Renal cortex interstitium (tissue), 11 donors: ENCODE data around the gene PIAS2. TPM values are rescaled to one million over a fixed set of nuclear protein-coding genes. Genes with fewer than 3 reads are reported as not detected.

Experiments
- DNase-seq, 11 donors: peaks; one replicate each; pipeline ENCODE4 v3.0.0-alpha.2; 2013; ENCODE audit warnings: low read depth in 9 of 11, low spot score in 4 of 11; ENCODE audit errors: extremely low read depth in 1 of 11
- polyA plus RNA-seq, 3 donors: library from polyadenylated mRNA; unstranded; fragments of 120-200 nt; gene quantifications; one replicate each; pipeline ENCODE4 v1.2.1, GENCODE V29; 2013; ENCODE audit not compliant: insufficient read length in 3 of 3

The PIAS2 gene
- polyA plus RNA-seq, 3 donors, result 24.4 to 27.7 (median 27.5) TPM

DNA sequence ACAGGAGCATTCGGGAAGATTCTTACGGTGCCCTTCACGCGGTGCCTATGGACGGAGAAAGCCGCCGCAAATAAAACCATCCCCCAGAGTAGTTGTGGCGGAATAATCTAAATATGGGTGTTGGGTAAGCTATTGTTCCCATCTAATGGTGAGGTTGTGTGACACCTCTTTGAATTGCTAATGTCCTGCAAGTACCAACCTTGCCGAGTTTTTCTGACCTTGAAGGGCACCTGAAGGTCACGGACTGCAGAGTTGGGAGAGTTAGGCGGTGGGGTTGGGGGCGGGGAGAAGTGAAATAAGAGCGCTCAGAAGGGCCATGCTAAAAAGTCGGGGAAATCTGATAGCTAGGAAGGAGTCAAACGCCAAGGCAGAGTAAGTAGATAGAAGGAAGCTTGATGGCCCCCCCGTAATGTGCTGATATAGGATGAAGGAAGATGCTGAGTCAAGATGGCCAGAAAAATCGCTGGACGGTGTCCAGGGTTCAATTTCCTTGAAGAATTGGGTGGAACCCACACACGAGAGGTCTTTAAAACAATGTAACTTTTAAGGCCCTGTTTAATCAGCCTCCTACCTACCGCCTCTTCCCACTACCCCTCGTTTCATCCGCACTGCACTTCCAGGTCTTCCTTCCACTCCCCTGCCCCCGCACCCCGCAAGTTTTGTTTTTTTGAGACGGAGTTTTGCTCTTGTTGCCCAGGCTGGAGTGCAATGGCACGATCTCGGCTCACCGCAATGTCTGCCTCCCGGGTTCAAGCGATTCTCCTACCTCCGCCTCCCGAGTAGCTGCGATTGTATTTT is 695 bp upstream of the PIAS2 start:
- DNase-seq, result peak in 9 of 11 donors; percentile 28 to 64 (median 48)

DNA sequence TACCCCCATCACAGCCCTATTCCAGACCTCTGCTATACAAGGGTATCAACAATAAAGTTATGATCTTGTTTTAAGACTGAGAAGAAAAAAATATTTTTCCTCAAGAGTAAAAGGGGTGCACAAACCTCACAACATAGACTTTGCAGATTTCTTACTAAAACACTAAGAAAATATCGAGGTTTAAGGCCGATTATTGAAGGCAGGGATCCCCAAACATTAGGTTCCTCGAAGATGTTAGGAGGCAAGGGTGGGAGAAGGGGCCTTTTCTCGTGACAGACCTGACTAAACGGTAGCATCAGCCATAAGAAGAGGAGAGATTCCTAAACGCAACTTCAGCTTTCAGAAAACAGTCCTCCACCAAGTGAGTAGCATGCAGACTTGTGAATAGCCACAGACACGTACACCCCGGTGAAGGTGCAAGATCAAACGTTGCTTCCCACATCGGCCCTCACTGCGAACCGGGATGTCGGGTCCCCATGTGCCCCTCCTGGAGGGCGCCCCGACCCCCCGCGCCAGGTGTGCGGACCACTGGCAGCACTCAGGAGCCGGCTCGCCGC is 678 bp downstream of the PIAS2 start:
- DNase-seq, result peak in 5 of 11 donors; percentile 13 to 46 (median 33)

DNA sequence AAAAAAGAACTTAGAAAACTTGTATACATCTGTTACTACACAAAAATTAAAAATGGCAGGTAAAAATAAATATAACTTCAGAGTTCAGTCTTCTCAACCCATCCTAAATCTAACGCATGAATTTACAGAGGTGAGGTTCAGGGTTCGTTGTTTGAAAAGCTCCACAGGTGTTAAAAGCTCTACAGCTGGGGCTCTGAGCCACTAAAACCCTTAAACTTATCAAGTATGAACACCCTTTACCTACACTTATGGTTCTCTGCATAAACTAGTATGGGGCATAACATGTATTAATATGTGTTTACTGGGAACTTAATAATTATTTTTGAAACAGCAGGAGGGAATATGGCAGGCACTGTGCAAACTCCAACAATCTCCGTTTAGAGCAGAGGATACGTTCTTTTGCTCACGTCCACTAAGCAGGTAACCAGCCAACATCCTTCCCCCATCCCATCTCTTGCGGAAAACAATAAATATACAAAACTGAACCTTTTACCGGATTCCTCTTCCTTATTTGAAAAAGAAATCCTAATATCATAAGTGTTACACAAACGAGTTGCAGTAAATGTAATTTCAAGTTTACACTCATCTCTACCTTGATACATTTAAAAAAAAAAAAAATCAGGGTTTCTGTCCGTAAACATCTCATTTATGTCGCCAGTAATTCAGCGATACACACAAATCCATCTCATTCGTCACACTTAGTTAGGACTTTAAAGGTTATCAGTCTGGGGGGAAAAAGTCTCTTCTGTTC is 1.3 kb downstream of the PIAS2 start:
- peak in 1 of 11 donors; percentile 3 for DNase-seq

GRCh38 chr18:46910856-46911255 is 6.5 kb downstream of the PIAS2 start:
- DNase-seq, result no peak

- DNase-seq, result no peak
These were observed 7.8 kb downstream of the PIAS2 start for GRCh38 chr18:46909497-46909896.

DNA sequence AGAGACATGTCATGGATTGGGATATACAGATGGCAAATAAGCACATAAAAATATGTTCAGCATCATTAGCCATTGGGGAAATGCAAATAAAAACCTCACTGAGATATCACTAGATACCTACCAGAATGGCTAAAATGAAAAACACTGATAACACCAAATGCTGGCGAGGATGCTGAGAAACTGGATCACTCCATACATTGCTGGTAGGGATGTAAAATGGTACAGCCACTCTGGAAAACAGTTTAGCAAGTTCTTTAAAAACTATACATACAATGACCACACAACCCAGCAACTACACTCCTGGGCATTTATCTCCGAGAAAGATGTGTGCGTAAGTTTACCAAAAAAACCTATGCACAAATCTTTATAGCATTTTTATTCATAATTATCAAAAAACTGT is 13.9 kb downstream of the PIAS2 start:
- no peak for DNase-seq

- DNase-seq, result peak in 1 of 11 donors; percentile 4
These were observed 17.9 kb downstream of the PIAS2 start for GRCh38 chr18:46899274-46899948.

DNA sequence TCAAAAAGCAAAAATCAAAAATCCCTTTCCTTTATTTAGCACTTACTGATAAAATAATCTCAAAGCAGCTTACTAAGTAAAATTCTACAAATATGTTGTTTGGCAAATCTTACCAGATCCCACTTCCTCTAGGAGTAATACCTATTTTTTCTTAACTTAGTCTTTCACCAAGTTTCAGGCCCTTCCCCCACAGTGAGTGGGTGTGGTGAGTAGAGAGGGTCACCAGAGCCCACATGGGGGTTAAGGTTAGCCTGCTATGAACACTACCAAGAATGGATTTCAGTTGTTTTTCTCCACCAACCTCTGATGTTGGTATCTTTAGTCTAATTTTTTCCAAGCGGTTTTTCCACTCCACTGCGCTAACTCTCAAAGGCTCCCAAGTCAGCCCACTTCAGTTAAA is 23.2 kb downstream of the PIAS2 start:
- no peak for DNase-seq

DNA sequence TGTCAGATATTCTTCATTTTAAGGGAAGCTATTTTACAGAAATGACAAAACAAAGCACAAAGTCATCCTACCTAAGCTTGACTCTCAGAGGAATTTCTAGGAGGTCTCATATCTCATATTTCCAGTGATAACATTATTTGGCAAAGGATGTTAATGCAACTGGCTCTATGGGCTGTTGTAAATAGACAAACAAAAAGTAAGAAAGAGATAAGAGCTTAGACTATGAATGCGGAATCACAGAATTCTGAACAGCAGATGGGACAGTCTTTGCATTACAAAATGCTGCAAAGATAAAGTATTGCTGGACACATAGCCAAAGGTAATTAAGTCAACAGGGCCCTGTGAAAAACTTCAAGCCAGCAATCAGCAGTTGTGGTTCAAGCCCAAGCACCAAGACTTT is 23.9 kb downstream of the PIAS2 start:
- DNase-seq, result no peak

GRCh38 chr18:46892842-46893241 is 24.5 kb downstream of the PIAS2 start:
- DNase-seq, result no peak

DNA sequence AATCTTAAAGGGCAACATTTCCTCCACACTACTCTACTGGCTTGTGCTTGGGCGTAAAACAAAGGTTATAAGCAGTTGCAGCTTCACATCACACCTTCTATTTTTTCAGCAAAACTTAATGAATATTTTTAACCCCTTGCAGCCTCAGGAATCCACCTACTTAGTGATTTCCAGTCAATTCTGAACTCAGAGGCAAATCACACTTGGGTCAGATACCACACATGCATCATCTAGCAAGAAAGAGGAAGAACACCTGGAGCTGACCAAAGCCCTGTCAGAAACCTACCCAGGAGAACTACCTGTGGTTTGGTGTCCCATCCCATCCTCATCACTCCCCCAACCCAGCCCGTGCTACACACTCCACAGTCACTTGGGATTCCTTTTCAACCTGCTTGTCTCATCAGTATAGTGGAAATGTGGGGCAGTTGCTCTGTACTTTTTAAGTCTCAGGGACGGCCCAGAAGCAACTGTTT is 25.5 kb downstream of the PIAS2 start:
- no peak for DNase-seq

DNA sequence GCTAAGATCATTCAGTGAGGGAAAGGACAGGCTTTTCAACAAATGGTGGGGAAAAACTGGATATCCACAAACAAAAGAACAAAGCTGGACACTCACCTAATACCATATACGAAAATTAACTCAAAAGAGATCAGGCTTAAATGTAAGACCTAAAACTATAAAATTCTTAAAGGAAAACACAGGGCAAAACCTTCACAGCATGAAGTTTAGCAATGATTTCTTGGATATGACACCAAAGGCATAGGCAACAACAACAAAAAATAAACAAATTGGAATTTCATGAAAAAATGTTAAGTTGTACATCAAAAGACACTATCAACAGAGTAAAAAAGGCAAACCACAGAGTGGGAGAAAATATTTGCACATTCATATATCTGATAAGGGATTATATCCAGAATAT is 28.3 kb downstream of the PIAS2 start:
- DNase-seq, result no peak

DNA sequence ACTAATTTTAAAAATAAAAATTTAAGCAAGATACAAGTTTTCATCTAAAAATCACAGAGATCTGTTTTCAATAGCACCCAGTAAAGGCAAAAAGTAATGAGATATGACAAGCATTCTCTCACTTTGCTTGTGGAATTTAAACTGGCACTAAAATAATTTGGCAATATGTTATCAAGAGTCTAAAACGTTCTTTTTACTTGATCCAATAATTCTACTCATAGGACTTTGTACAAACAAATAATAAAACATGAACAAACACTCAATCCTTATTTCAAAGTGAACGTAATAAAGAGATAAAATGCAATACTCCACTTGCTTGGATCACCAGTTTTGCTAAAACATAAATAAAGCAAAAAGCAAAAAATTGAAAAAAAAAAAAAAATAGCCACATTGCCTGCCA is 30.4 kb downstream of the PIAS2 start:
- DNase-seq, result no peak

GRCh38 chr18:46883180-46883579 is 34.1 kb downstream of the PIAS2 start:
- no peak for DNase-seq

DNA sequence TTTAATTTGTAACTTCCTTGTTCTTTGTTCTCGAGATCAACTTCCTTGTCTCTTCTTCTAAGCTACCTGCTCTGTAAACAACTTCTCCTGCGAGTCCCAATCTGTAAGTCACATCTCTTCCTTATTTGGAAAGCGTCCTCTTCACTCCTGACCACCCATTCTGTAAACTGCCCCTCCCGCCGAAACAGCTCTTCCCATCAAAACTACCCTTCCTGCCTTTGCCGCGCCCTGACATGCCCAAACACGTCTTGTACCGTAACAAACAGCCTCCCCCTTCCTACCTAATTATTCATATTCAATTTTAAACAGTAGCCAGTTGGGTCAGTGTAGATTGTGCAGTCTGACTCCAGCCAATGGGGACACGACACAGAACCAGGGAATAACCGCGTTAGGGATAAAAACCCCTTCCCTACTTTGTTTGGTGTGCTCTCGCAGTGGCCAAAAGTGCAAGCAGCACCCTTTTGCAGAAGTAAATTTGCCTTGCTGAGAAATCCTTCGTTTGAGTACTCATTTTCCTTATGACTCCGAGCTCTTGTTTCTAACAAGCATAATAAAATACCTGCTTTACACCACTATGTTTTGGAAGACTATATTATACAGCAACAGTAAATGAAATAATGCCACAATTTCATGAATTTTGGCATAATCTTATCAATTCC is 39.8 kb downstream of the PIAS2 start:
- no peak for DNase-seq

- DNase-seq, result no peak
These were observed 49.0 kb downstream of the PIAS2 start for GRCh38 chr18:46868169-46868921.

- no peak for DNase-seq
These were observed 49.8 kb downstream of the PIAS2 start for GRCh38 chr18:46867367-46868143.

- no peak for DNase-seq
These were observed 50.8 kb downstream of the PIAS2 start for GRCh38 chr18:46866523-46866922.
